Upper lobe of left lung (tissue), 6 donors: ENCODE measurements around the gene SMC1B. TPM values are rescaled to one million over a fixed set of nuclear protein-coding genes. Genes with fewer than 3 reads are reported as not detected.

Source experiments
- ATAC-seq, 2 donors: fragments of 200-7000 bp; cut with Tn5 transposase; one replicate each; pipeline ENCODE4 v1.9.1; 2022; ENCODE audit warnings: mild to moderate bottlenecking in 2 of 2, moderate library complexity in 2 of 2; ENCODE audit not compliant: low FRiP score in 2 of 2
- DNase-seq, 2 donors: peaks; one replicate each; pipeline ENCODE4 v3.0.0-alpha.2; 2019 to 2020
- H3K27ac ChIP-seq, 4 donors: fragments of 200-600 bp; sonication (generic); one replicate each; pipeline ENCODE4 v1.5.1; 2016 to 2019
- H3K27me3 ChIP-seq, 4 donors: fragments of 200-600 bp; sonication (generic); one replicate each; pipeline ENCODE4 v1.5.1; 2017 to 2019
- H3K36me3 ChIP-seq, 4 donors: fragments of 200-600 bp; sonication (generic); one replicate each; pipeline ENCODE4 v1.5.1; 2016 to 2019
- H3K4me1 ChIP-seq, 4 donors: fragments of 200-600 bp; sonication (generic); one replicate each; pipeline ENCODE4 v1.5.1; 2018 to 2019
- H3K4me3 ChIP-seq, 4 donors: fragments of 200-600 bp; sonication (generic); one replicate each; pipeline ENCODE4 v1.5.1; 2017 to 2019; ENCODE audit warnings: mild to moderate bottlenecking in 2 of 4, moderate library complexity in 1 of 4
- H3K9me3 ChIP-seq, 4 donors: fragments of 200-600 bp; sonication (generic); one replicate each; pipeline ENCODE4 v1.5.1; 2018 to 2019
- EP300 ChIP-seq, 4 donors: sonication (generic); formaldehyde crosslinking; IDR thresholded peaks; one replicate each; pipeline ENCODE4 v1.5.1; 2017; ENCODE audit warnings: antibody characterized with exemption in 4 of 4, control low read depth in 2 of 4
- POLR2A ChIP-seq, 4 donors: fragments of 450-650 bp; IDR thresholded peaks; one replicate each; pipeline ENCODE4 v1.5.1; 2016 to 2017; ENCODE audit warnings: antibody characterized with exemption in 4 of 4, mild to moderate bottlenecking in 2 of 4
- POLR2AphosphoS5 ChIP-seq, 2 donors: sonication (generic); formaldehyde crosslinking; IDR thresholded peaks; one replicate each; pipeline ENCODE4 v1.5.1; 2017; ENCODE audit warnings: antibody characterized with exemption in 2 of 2
- WGBS, 2 donors: methylation state at CpG; one replicate each; pipeline ENCODE4 v1.1.5; 2017 to 2018; 5-methylcytosine and 5-hydroxymethylcytosine counted together
- total RNA-seq, 6 donors: library from RNA; depleted of rRNA in 4 of 6; stranded (reverse); fragments of >200 nt in 4 of 6; gene quantifications; one replicate each; pipeline versions ENCODE4 v1.1.0 to v1.2.1, GENCODE V29; 2016 to 2021
- TF ChIP-seq, protein P1 (sequence below), 6 experiments: fragments of 450-650 bp in 4 of 6; fragments of 200-600 bp in 2 of 6; sonication (generic) in 2 of 6; IDR thresholded peaks; one replicate each; pipeline ENCODE4 v1.5.1; 2016 to 2019; ENCODE audit warnings: antibody characterized with exemption in 6 of 6
- donor health status: DM: no; HTN: no; CAD: no; lungs with moderate emphysema.
- donor health status: DM: no; HTN: yes; CAD: no; lungs with severe emphysema.

Gene SMC1B
- total RNA-seq, 6 donors from 2014 or later, result not detected

DNA sequence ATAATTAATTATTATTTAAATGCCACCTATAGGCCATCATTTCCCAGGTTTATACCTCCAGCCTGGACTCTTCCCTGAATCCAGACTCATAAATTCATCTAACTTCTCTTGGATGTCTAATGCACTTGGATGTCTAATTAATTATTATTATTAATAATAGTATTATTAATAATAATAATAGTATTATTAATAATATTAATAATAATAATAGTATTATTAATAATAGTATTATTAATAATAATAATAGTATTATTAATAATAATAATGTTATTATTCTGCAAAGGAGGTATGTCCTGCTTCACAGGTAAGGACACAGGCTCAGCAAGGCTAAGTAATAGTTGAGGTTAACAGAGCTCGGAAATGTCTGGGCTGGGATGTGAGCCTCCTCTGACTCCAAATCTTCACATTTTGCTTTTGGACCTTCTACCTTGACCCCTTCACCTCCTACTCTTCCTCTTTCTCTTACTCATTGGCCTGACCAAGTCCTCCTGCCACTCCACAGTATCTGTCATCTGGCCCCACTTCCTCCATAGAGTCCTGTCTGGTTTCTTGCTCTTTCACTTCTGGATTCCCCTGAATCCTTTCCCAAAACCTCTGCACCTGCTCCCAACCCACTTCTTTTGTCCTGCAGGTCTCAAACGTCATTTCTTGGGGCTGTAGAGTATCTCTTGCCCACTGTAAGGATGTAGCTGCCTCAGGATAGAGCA, 8.1 kb upstream of the SMC1B start:
- DNase-seq (no peak), ATAC-seq (no peak)
- 75 to 76% methylated on average over 2 of the region's 2 CpGs for WGBS, 2 donors
- Histone ChIP-seq H3K36me3 (no peaks in the 10 kb centered on the region), H3K27ac (no peak overlapping the region), H3K27me3 (no peaks in the 10 kb centered on the region), H3K9me3 (no peaks in the 10 kb centered on the region), H3K4me1 (peaks cover 0 to 4% (median 0%) of the 10 kb centered on the region in 4 donors), H3K4me3 (no peak overlapping the region)
- TF ChIP-seq POLR2A (IDR thresholded peaks at IDR 0.05), result no peak

GRCh38 chr22:45420539-45420938, 7.1 kb upstream of the SMC1B start:
- Histone ChIP-seq H3K27ac (no peak overlapping the region), H3K4me1 (peaks cover 0 to 4% (median 0%) of the 10 kb centered on the region in 4 donors), H3K4me3 (no peak overlapping the region), H3K27me3 (no peaks in the 10 kb centered on the region), H3K9me3 (no peaks in the 10 kb centered on the region), H3K36me3 (no peaks in the 10 kb centered on the region)
- DNase-seq (no peak), ATAC-seq (no peak)
- 98 to 100% methylated on average over 2 of the region's 2 CpGs for whole genome bisulfite sequencing, 2 donors
- no peak for TF ChIP-seq POLR2AphosphoS5 (IDR thresholded peaks at IDR 0.05)

GRCh38 chr22:45420011-45420410, 6.6 kb upstream of the SMC1B start:
- WGBS, 2 donors, result 80 to 82% methylated on average over 4 of the region's 4 CpGs
- no peak for DNase-seq
- H3K9me3 ChIP-seq, result no peaks in the 10 kb centered on the region
- TF ChIP-seq EP300 (IDR thresholded peaks at IDR 0.05) (no peak), POLR2AphosphoS5 (IDR thresholded peaks at IDR 0.05) (no peak), POLR2A (IDR thresholded peaks at IDR 0.05) (no peak)
- TF ChIP-seq, protein P1, sequence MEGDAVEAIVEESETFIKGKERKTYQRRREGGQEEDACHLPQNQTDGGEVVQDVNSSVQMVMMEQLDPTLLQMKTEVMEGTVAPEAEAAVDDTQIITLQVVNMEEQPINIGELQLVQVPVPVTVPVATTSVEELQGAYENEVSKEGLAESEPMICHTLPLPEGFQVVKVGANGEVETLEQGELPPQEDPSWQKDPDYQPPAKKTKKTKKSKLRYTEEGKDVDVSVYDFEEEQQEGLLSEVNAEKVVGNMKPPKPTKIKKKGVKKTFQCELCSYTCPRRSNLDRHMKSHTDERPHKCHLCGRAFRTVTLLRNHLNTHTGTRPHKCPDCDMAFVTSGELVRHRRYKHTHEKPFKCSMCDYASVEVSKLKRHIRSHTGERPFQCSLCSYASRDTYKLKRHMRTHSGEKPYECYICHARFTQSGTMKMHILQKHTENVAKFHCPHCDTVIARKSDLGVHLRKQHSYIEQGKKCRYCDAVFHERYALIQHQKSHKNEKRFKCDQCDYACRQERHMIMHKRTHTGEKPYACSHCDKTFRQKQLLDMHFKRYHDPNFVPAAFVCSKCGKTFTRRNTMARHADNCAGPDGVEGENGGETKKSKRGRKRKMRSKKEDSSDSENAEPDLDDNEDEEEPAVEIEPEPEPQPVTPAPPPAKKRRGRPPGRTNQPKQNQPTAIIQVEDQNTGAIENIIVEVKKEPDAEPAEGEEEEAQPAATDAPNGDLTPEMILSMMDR (IDR thresholded peaks at IDR 0.05), result no peak
- H3K27ac ChIP-seq, result no peak overlapping the region
- no peak overlapping the region for H3K4me3 ChIP-seq
- peaks cover 0 to 4% (median 0%) of the 10 kb centered on the region in 4 donors for H3K4me1 ChIP-seq
- no peaks in the 10 kb centered on the region for H3K36me3 ChIP-seq
- ATAC-seq, result no peak
- H3K27me3 ChIP-seq, result no peaks in the 10 kb centered on the region

DNA sequence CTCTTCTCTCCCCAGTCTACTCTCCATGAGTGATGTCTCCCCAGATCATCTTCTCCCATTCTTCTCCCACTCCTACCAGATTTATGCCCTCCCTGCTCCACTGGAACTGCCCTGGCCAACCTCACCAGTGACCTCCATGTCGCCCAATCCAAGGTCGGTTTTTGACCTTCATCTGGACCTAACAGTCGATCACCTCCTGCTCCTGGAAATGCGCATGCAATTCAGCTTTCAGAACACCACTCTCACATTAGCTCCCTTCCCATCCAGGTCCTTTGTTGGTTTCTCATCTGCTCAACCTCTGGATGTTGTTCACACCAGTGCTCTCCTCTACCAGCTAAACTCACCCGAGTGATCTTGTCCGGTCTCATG, 5.4 kb upstream of the SMC1B start:
- DNase-seq (no peak), ATAC-seq (no peak)
- Histone ChIP-seq H3K4me3 (no peak overlapping the region), H3K27me3 (no peaks in the 10 kb centered on the region), H3K4me1 (peaks cover 0 to 7% (median 4%) of the 10 kb centered on the region in 4 donors), H3K27ac (no peak overlapping the region), H3K9me3 (no peaks in the 10 kb centered on the region), H3K36me3 (no peaks in the 10 kb centered on the region)
- TF ChIP-seq, protein P1 (IDR thresholded peaks at IDR 0.05), result no peak
- no peak for TF ChIP-seq POLR2A (IDR thresholded peaks at IDR 0.05)
- TF ChIP-seq POLR2AphosphoS5 (IDR thresholded peaks at IDR 0.05), result no peak
- TF ChIP-seq EP300 (IDR thresholded peaks at IDR 0.05), result no peak
- WGBS, 2 donors, result 97 to 98% methylated on average over 6 of the region's 6 CpGs

DNA sequence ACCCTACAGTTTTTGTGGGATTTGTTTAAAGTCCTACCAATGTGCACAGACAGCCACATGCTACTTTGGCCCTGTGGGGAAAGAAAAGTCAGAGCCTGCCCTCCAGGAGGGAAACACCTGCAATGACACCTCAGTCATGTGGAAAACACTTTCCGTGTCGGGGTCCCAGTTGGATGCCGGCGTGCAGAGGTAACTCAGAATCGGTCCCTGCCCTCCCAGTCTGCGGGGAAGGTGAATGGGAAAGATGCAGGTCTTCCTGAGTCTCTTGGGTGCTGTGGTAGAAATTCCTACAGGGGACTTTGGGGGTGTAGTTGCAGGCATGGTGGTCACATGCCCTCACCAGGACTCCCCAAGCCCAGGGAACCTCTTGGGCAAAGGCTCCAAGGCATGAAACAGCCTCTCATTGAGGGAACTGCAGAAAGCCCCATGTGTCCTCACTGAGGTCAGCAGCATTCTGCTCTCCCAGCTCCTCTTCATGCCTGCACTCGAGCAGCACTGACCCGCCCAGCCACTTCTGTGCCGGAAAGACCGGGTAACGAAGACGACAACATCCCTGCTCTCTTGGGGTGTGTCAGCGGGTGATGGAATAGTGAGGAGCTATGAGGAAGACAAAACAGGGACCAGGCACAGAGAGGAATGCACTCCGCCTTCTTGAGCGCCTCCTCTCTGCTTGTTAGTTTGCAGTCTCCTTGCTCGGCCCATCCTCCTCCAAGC, 4.8 kb upstream of the SMC1B start:
- Histone ChIP-seq H3K4me3 (no peak overlapping the region), H3K27me3 (no peaks in the 10 kb centered on the region), H3K27ac (no peak overlapping the region), H3K36me3 (no peaks in the 10 kb centered on the region), H3K4me1 (peaks cover 2 to 13% (median 9%) of the 10 kb centered on the region in 4 donors), H3K9me3 (no peaks in the 10 kb centered on the region)
- DNase-seq, result no peak
- no peak for TF ChIP-seq POLR2A (IDR thresholded peaks at IDR 0.05)
- TF ChIP-seq, protein P1 (IDR thresholded peaks at IDR 0.05), result no peak
- no peak for TF ChIP-seq POLR2AphosphoS5 (IDR thresholded peaks at IDR 0.05)
- no peak for TF ChIP-seq EP300 (IDR thresholded peaks at IDR 0.05)
- 90 to 96% methylated on average over 12 to 16 of the region's 16 CpGs for WGBS, 2 donors
- no peak for ATAC-seq
